Activated naive CD4-positive, alpha-beta T cell (primary cell): ENCODE measurements around the gene MAPK1.
"Not testable (repeated sequence)": the region's sequence is repeated elsewhere in the genome, so short reads cannot be mapped to it uniquely, and the experiment has no call there.

Experiments used
- DNase-seq, 4 experiments: peaks; one replicate each; lab custom pipeline; 2025; lab: John Stamatoyannopoulos, UW

Gene MAPK1

DNA sequence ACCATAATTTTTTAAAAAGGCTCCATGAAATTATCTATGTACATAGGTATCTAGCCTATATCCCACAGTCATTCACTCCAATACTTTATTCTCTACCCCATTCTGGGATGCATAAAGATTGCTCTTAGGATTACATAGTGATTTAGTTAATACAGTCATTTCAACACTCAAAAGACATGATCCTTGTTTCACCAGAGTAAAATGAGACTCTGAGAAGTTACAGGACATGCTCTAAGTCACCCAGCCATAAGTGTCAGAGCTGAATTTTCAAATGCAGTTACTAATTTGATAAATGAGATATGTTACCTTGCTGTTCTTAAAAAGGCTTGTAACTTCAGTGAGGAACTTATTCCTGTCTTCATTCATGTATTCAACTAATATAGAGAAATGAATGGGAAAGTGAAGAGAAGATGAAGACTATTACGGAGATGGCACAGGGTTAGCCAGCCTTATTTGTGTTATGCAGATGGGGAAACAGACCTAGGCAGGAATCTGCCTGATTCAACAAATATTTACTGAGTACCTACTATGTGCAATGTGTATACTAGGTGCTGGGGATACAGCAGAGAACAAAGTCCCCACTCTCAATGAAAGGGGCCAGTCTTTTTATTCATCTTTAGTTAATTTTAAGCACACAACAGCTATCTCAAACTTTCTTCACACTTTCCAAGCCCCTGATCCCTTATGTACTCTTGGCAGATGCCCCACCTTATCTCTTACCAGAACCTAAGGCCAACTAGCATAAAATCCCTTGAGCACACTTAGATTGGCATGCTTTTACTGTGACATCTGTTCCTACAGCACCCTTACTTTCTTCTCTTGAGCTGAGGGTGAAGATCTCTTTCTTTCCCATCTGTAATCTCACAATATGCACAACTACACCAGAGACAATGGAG, 21.6 kb downstream of the MAPK1 start:
- no peak for DNase-seq

- no peak for DNase-seq
Measured at GRCh38 chr22:21842946-21843345, 24.5 kb downstream of the MAPK1 start.

GRCh38 chr22:21841422-21841821, 26.0 kb downstream of the MAPK1 start:
- no peak for DNase-seq

DNA sequence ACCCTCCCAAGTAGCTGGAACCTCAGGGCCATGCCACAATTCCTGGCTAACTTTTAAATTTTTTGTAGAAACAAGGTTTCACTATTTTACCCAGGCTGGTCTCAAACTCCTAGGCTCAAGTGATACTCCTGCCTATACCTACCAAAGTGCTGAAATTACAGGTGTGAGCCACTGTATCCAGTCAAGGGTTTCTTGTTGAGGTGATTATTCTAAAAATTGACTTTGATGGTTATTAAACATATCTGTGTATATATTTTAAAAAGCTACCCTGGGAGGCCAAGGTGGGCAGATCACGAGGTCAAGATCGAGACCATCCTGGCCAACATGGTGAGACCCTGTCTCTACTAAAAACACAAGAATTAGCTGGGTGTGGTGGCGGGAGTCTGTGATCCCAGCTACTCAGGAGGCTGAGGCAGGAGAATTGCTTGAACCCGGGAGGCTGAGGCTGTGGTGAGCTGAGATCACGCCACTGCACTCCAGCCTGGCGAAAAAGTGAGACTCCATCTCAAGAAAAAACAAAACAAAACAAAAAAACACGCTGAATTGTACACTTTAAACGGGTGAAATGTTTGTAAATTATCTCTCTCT, 27.1 kb downstream of the MAPK1 start:
- no peak for DNase-seq

GRCh38 chr22:21839765-21840140, 27.7 kb downstream of the MAPK1 start:
- DNase-seq = no peak

- not testable (repeated sequence) for DNase-seq
Measured at GRCh38 chr22:21839104-21839764, 28.2 kb downstream of the MAPK1 start.

GRCh38 chr22:21837248-21837979, 30.0 kb downstream of the MAPK1 start:
- no peak for DNase-seq

- not testable (repeated sequence) for DNase-seq
Measured at GRCh38 chr22:21836486-21836885, 31.0 kb downstream of the MAPK1 start.

GRCh38 chr22:21835378-21835777, 32.1 kb downstream of the MAPK1 start:
- no peak for DNase-seq

DNA sequence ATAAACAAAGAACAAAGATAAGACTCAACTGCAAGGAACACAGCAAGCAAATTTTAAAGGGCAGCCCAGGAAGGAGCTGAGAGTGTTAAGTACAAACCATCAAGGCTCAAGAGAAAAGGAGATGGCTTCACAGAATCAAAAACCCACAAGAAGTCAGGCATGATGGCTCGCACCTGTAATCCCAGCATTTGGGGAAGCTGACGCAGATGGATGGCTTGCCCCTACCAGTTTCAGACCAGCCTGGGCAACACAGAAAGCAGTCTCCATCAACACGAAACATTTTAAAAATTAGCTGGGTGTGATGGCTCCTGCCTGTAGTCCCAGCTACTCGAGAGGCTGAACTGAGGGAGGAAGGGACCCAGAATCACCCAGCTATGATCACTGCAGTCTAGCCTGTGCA, 32.6 kb downstream of the MAPK1 start:
- DNase-seq = no peak

DNA sequence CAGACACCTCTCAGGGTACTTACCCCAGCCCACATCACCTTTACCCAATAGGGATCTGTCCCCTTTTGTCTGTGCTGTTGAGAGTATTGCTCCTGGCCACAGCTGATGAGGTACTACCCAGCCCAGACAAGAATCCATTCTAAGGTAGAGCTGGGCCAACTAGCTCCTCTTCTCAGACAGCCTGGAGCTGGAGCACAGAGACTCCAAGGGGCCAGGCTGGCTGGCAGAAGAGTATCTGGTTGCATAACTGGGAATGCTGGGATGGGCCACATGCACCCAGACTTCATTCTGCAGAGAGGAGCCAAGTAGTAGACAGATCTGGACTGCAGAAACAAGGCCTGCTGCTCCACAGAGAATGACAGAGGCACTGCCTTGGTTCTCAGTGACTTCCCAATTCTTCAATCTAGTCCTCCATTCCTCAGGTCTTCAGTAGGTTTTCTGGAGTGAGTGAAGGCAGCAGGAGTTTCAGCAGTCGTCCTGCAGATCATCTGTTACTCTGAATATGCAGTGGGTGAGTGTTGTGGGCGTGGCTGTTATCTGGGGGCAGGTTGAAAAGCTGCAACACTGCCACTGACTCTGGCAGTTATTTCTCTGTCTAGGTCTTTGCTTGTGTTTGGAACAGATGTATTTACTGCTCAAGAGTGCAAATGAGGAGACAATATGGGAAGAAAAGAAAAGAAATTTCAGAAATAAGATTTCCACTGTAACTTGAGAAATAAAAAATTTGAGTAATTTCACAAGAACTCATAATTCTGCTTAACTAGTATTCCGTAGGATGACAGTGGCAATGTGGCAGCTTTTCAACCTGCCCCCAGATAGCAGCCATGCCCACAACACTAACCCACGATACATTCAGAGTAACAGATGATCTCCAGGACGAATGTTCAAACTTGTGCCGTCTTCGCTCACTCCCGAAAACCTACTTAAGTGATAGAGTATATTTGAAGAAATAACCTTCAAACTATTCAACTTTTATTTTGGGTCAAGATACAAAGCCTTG, 34.9 kb downstream of the MAPK1 start:
- DNase-seq = no peak

GRCh38 chr22:21829523-21829922, 37.9 kb downstream of the MAPK1 start:
- DNase-seq = no peak

DNA sequence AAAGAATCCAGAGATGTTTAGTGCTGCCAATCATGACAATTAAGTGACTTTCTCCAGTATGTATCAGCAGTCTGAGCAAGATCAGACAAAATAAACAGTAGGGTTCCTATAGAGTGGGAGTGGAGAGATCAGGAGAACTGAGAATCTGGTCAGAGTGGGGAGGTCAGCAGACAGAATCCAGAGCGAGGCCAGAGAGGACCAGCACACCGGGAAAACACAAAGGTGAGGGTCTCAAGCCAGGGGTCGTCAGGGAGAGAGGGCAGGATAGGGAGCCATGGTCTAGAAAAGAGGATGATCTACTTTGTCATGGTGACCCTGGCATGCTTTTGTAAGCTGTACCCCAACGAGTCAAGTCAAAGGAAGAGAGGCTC, 39.2 kb downstream of the MAPK1 start:
- no peak for DNase-seq

DNA sequence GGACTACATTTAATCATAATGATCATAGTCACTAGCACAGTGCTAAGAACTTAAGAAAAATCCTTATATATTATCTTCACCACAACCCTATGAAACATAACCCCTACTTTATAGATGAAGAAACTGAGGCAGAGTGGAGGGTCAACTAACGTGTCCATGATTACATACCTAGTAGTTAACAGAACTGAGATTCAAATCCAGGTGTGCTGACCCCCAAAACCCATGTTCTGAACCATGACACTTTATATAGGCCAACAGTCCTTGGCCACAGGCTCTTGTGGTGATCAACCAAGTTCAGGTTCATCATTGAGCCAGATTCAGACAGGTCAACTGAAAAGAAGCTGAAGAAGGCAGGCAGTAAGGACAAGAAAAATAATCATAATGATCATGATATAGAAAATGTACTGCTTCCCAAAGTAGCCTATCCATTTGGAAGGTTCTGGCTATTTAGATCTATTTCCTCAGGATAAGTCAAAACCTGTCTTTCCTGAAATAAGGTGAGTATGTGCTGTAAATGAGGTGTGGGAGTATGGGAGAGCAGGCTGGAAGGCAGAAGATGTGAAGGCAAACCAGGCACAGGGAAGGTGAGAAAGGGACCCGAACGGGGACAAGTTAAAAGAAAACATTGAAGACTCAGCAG, 39.7 kb downstream of the MAPK1 start:
- no peak for DNase-seq

- DNase-seq = no peak
Measured at GRCh38 chr22:21826204-21826603, 41.2 kb downstream of the MAPK1 start.

DNA sequence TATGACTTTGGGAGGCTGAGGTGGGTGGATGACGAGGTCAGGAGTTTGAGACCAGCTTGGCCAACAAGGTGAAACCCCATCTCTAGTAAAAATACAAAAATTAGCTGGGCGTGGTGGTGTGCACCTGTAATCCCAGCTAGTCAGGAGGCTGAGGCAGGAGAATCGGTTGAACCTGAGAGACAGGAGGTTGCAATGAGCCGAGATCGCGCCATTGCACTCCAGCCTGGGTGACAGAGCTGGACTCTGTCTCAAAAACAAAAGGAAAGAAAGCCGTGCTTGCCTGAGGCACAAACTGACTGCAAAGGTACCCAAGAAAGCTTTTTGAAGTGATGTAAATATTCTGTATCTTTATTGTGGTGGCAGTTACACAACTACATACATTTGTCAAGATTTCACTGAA, 42.5 kb downstream of the MAPK1 start:
- DNase-seq = not testable (repeated sequence)

DNA sequence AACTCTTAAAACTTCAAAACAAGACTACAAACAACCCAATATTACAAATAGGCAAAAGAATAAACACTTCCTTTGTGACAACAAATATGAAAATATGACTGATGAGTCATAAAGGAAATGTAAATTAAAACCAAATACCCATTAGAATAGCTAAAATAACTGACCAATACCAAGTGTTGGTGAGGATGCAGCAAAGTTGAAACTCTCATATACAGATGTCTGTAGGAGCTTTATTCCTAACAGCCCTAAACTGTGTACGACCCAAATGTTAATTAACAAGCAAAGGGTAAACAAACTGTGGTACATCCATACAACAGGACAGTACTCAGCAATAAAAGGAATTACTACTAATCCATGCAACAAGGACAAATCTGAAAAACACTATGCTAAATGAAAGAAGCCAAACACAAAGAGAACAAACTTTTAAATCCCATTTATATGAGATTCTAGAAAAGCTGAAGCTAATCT, 43.0 kb downstream of the MAPK1 start:
- no peak for DNase-seq

- DNase-seq = no peak
Measured at GRCh38 chr22:21823740-21824444, 43.6 kb downstream of the MAPK1 start.

DNA sequence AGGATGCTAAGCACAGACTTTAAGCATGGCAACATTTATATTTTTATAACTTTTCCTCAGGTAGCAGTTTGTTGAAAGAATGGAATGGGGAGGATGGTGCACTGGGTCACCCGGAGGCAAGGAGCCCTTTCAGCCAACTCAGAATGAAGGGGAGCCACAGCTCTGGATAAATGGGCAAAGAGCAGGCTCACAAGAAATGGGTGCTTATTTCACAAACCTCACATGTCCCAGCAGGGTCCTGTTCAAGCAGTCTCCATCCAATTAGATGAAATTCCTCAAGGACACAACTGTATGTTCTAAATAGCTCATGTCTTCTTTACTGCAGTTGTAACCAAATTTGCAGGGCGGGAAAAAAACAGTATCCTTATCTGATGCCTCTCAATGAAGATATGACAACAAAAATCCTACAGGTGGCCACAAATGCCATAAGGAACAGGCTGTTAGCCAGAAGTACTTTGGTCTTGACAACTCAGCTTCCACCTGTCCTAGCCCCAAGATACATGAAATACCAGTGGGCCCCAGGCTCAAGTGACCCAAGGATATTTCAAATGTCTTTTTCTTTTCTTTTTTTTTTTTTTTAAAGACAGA, 48.2 kb downstream of the MAPK1 start:
- DNase-seq = no peak
